OCI-LY1 (cell line): Measurements from ENCODE around the gene CX3CL1.
"Not testable (repeated sequence)": the region's sequence is repeated elsewhere in the genome, so short reads cannot be mapped to it uniquely, and the experiment has no call there.

Source experiments
- H2AFZ ChIP-seq: fragments of 200-600 bp; sonication (generic), shearing (Covaris generic); 2 replicates; pipeline ENCODE4 v1.6.0; 2014; ENCODE audit warnings: antibody characterized with exemption, mild to moderate bottlenecking, low read length
- H3F3A ChIP-seq: fragments of 200-600 bp; sonication (generic), shearing (Covaris generic); 2 replicates; pipeline ENCODE4 v1.6.0; 2014; ENCODE audit warnings: mild to moderate bottlenecking, antibody characterized with exemption, low read length, moderate library complexity; ENCODE audit not compliant: insufficient read depth
- H3K27ac ChIP-seq: fragments of 200-600 bp; sonication (generic); 2 replicates; pipeline ENCODE4 v1.5.1; 2014; ENCODE audit warnings: low read length, mixed run types, mild to moderate bottlenecking, low read depth; ENCODE audit not compliant: poor library complexity, severe bottlenecking
- H3K27me3 ChIP-seq: fragments of 200-600 bp; sonication (generic); 2 replicates; pipeline ENCODE4 v1.6.0; 2014; ENCODE audit warnings: antibody characterized with exemption, mild to moderate bottlenecking, low read length, moderate library complexity; ENCODE audit not compliant: insufficient read depth
- H3K36me3 ChIP-seq: fragments of 200-600 bp; sonication (generic); 2 replicates; pipeline ENCODE4 v1.6.1; 2014; ENCODE audit warnings: mild to moderate bottlenecking, antibody characterized with exemption, low read length, moderate library complexity, mixed read lengths; ENCODE audit not compliant: insufficient read depth
- H3K4me1 ChIP-seq: fragments of 200-600 bp; sonication (generic); 2 replicates; pipeline ENCODE4 v1.5.1; 2014; ENCODE audit warnings: mild to moderate bottlenecking, low read length, moderate library complexity; ENCODE audit not compliant: insufficient read depth, severe bottlenecking
- H3K4me2 ChIP-seq: fragments of 200-600 bp; sonication (generic), shearing (Covaris generic); 2 replicates; pipeline ENCODE4 v1.6.1; 2014; ENCODE audit warnings: low read length
- H3K4me3 ChIP-seq: fragments of 200-600 bp; sonication (generic); 2 replicates; pipeline ENCODE4 v1.5.1; 2014; ENCODE audit warnings: low read length, low read depth, mild to moderate bottlenecking, mixed read lengths; ENCODE audit not compliant: poor library complexity, severe bottlenecking
- H3K79me2 ChIP-seq: fragments of 200-600 bp; shearing (Covaris generic); 2 replicates; pipeline ENCODE4 v1.6.1; 2016; ENCODE audit warnings: mixed run types, low read length, mixed read lengths; ENCODE audit not compliant: insufficient read depth
- H3K9ac ChIP-seq: fragments of 200-600 bp; sonication (generic), shearing (Covaris generic); 2 replicates; pipeline ENCODE4 v1.6.1; 2014; ENCODE audit warnings: mild to moderate bottlenecking, low read length, mixed read lengths
- H3K9me2 ChIP-seq: fragments of 200-600 bp; sonication (generic), shearing (Covaris generic); 2 replicates; pipeline ENCODE4 v1.6.1; 2014; ENCODE audit warnings: low read depth, mild to moderate bottlenecking, low read length, mixed read lengths
- H3K9me3 ChIP-seq: fragments of 200-600 bp; shearing (Covaris generic); 2 replicates; pipeline ENCODE4 v1.6.1; 2014; ENCODE audit warnings: low read length, mixed read lengths
- H4K20me1 ChIP-seq: fragments of 200-600 bp; sonication (generic), shearing (Covaris generic); 2 replicates; pipeline ENCODE4 v1.6.0; 2016; ENCODE audit warnings: mild to moderate bottlenecking, low read length; ENCODE audit not compliant: insufficient read depth
- CTCF ChIP-seq: fragments of 200-600 bp; sonication (generic), shearing (Covaris generic); IDR thresholded peaks from 2 replicates; pipeline ENCODE4 v1.5.1; 2017; ENCODE audit warnings: mild to moderate bottlenecking, antibody characterized with exemption, low read length, moderate library complexity, mixed read lengths
- EZH2 ChIP-seq: fragments of 200-600 bp; sonication (generic), shearing (Covaris generic); IDR thresholded peaks from 2 replicates; pipeline ENCODE4 v1.8.0; 2017; ENCODE audit warnings: borderline replicate concordance, mixed run types, mild to moderate bottlenecking, antibody characterized with exemption, low read length, moderate library complexity, mixed read lengths

Gene CX3CL1

GRCh38 chr16:57395026-57395425 is 22.7 kb downstream of the CX3CL1 start:
- Histone ChIP-seq H3F3A (no peaks in the 10 kb centered on the region), H3K4me1 (no peaks in the 10 kb centered on the region), H4K20me1 (no peaks in the 10 kb centered on the region), H3K9me3 (no peaks in the 10 kb centered on the region), H3K36me3 (no peaks in the 10 kb centered on the region), H3K27ac (no peak overlapping the region), H3K9me2 (no peaks in the 10 kb centered on the region), H3K79me2 (no peaks in the 10 kb centered on the region), H3K4me2 (no peak overlapping the region), H3K4me3 (no peak overlapping the region), H2AFZ (no peak overlapping the region), H3K9ac (no peak overlapping the region), H3K27me3 (0 out of 2 replicates have a peak, but pooled peaks cover 5% of the 10 kb centered on the region)
- TF ChIP-seq EZH2 (no peak), CTCF (no peak)

GRCh38 chr16:57396786-57397185 is 24.5 kb downstream of the CX3CL1 start:
- Histone ChIP-seq H3K79me2 (no peaks in the 10 kb centered on the region), H3K9me2 (no peaks in the 10 kb centered on the region), H3K27ac (no peak overlapping the region), H3F3A (no peaks in the 10 kb centered on the region), H3K27me3 (0 out of 2 replicates have a peak, but pooled peaks cover 5% of the 10 kb centered on the region), H3K4me3 (no peak overlapping the region), H3K4me1 (no peaks in the 10 kb centered on the region), H2AFZ (no peak overlapping the region), H3K9ac (no peak overlapping the region), H3K36me3 (no peaks in the 10 kb centered on the region), H3K4me2 (no peak overlapping the region), H4K20me1 (no peaks in the 10 kb centered on the region), H3K9me3 (no peaks in the 10 kb centered on the region)
- TF ChIP-seq EZH2 (no peak), CTCF (no peak)

GRCh38 chr16:57397493-57397892 is 25.2 kb downstream of the CX3CL1 start:
- H3K27me3 ChIP-seq, H3K4me2 ChIP-seq, H3K79me2 ChIP-seq, H3K27ac ChIP-seq, H3K4me1 ChIP-seq, H3F3A ChIP-seq, H3K36me3 ChIP-seq, H3K9me2 ChIP-seq, H4K20me1 ChIP-seq, H3K9ac ChIP-seq, H2AFZ ChIP-seq, H3K9me3 ChIP-seq, H3K4me3 ChIP-seq: not testable (repeated sequence)

GRCh38 chr16:57401943-57402640 is 29.8 kb downstream of the CX3CL1 start:
- Histone ChIP-seq H3K27me3 (no peaks in the 10 kb centered on the region), H3K9me3 (no peaks in the 10 kb centered on the region), H4K20me1 (no peaks in the 10 kb centered on the region), H3K36me3 (no peaks in the 10 kb centered on the region), H2AFZ (no peak overlapping the region), H3K4me1 (no peaks in the 10 kb centered on the region), H3K27ac (no peak overlapping the region), H3K4me3 (no peak overlapping the region), H3K9ac (no peak overlapping the region), H3K79me2 (no peaks in the 10 kb centered on the region), H3F3A (no peaks in the 10 kb centered on the region), H3K9me2 (no peaks in the 10 kb centered on the region), H3K4me2 (no peak overlapping the region)
- TF ChIP-seq EZH2, result no peak
- TF ChIP-seq CTCF, result no peak
